Measurements from ENCODE around the gene DTWD2.

GRCh38 chr5:118832974-118833373 lies 155.4 kb downstream of the DTWD2 start:
- TF ChIP-seq CTCF (IDR thresholded peaks at IDR 0.05) (no peak), POLR2A (IDR thresholded peaks at IDR 0.05) (no peak)
